ENCODE measurements around the gene OR52E1.

- no peak for TF ChIP-seq POLR2A (IDR thresholded peaks at IDR 0.05)
- TF ChIP-seq CTCF (IDR thresholded peaks at IDR 0.05), result no peak
- no peak for TF ChIP-seq POLR2AphosphoS5 (IDR thresholded peaks at IDR 0.05)
- TF ChIP-seq EP300 (IDR thresholded peaks at IDR 0.05), result no peak
Observed at GRCh38 chr11:5071799-5072198, 2.4 kb downstream of the OR52E1 start.

All from upper lobe of left lung (tissue), 4 donors.